HG03469 (cell line): ENCODE data around the gene ZNF469.

ENCODE experiments used
- ATAC-seq: cut with Tn5 transposase; IDR thresholded peaks from one replicate; pipeline ENCODE4 v1.9.1; 2021; ENCODE audit warnings: mild to moderate bottlenecking, moderate library complexity, moderate number of reproducible peaks; ENCODE audit not compliant: unreplicated experiment

The ZNF469 gene

GRCh38 chr16:88390735-88391134 is 8.0 kb downstream of the ZNF469 start:
- no peak for ATAC-seq

GRCh38 chr16:88391144-88391850 is 8.5 kb downstream of the ZNF469 start:
- ATAC-seq = no peak

- no peak for ATAC-seq
Observed at GRCh38 chr16:88392111-88392510, 9.4 kb downstream of the ZNF469 start.

- ATAC-seq = no peak
Observed at GRCh38 chr16:88392616-88393015, 9.9 kb downstream of the ZNF469 start.

- no peak for ATAC-seq
Observed at GRCh38 chr16:88393034-88393433, 10.3 kb downstream of the ZNF469 start.

- ATAC-seq = no peak
Observed at GRCh38 chr16:88393571-88393970, 10.8 kb downstream of the ZNF469 start.

GRCh38 chr16:88394426-88394825 is 11.7 kb downstream of the ZNF469 start:
- ATAC-seq = no peak

- ATAC-seq = no peak
Observed at GRCh38 chr16:88395669-88396584, 13.2 kb downstream of the ZNF469 start.

- ATAC-seq = no peak
Observed at GRCh38 chr16:88398170-88398873, 15.6 kb downstream of the ZNF469 start.

GRCh38 chr16:88398874-88399178 is 16.1 kb downstream of the ZNF469 start:
- no peak for ATAC-seq

- no peak for ATAC-seq
Observed at GRCh38 chr16:88400186-88400585, 17.4 kb downstream of the ZNF469 start.

GRCh38 chr16:88401604-88402246 is 19.0 kb downstream of the ZNF469 start:
- ATAC-seq = no peak

GRCh38 chr16:88402551-88403240 is 19.9 kb downstream of the ZNF469 start:
- ATAC-seq = no peak

GRCh38 chr16:88403794-88404581 is 21.2 kb downstream of the ZNF469 start:
- no peak for ATAC-seq

GRCh38 chr16:88404769-88405168 is 22.0 kb downstream of the ZNF469 start:
- no peak for ATAC-seq

GRCh38 chr16:88405216-88406060 is 22.7 kb downstream of the ZNF469 start:
- no peak for ATAC-seq

- ATAC-seq = no peak
Observed at GRCh38 chr16:88406096-88407041, 23.6 kb downstream of the ZNF469 start.

GRCh38 chr16:88407042-88407420 is 24.3 kb downstream of the ZNF469 start:
- ATAC-seq = no peak
